ENCODE measurements around the gene PARD3B. TPM values are rescaled to one million over a fixed set of nuclear protein-coding genes. Genes with fewer than 3 reads are reported as not detected.

PARD3B gene
- total RNA-seq, 1 experiment from 2014 or later, result 3.6 TPM

DNA sequence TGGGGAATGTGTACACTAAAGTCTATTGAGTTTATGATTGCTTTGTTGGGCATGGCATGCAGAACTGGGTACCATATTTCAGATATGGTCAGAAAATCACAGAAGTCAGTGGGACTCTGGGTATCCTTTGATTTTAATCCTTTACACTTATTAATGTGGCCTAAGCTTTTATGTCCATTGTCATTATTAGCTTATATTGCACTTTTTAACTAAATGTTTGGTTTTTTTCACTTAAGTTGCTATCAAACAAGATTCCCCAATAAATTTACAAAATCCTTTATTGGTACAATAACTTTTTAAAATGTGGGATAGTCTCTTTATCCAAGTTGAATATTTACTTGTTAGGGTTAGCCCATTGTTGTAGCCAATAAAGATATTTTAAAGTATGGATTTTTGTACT, 902.9 kb downstream of the PARD3B start:
- Histone ChIP-seq H3K4me3 (ENCODE audit: low read depth in 2 of 2, low read length in 2 of 2) (no peak overlapping the region), H3K9me3 (ENCODE audit: control insufficient read depth, insufficient read depth, low read depth, low read length) (no peaks in the 10 kb centered on the region), H3K27me3 (ENCODE audit: control insufficient read depth, insufficient read depth, low read length) (no peaks in the 10 kb centered on the region; the same call in 1 of the 2 replicates), H3K27ac (ENCODE audit: low read length) (no peak overlapping the region), H3K4me1 (ENCODE audit: control insufficient read depth, insufficient read depth, low read length) (no peaks in the 10 kb centered on the region), H3K36me3 (ENCODE audit: control insufficient read depth, insufficient read depth, low read length) (no peaks in the 10 kb centered on the region)
- in situ Hi-C loops (cut with HindIII; ENCODE audit: low pct_unique_long_range_greater_than_20kb, low sequenced_read_pairs), result no loop called here
- intact Hi-C loops (cut with micrococcal nuclease; ENCODE audit: unreplicated experiment), result no loop called here
- ChIA-PET CTCF (no interaction called here), POLR2A (no interaction called here)
- DNase-seq (ENCODE audit: low read depth, low spot score), result no peak
- TF ChIP-seq, protein P1, sequence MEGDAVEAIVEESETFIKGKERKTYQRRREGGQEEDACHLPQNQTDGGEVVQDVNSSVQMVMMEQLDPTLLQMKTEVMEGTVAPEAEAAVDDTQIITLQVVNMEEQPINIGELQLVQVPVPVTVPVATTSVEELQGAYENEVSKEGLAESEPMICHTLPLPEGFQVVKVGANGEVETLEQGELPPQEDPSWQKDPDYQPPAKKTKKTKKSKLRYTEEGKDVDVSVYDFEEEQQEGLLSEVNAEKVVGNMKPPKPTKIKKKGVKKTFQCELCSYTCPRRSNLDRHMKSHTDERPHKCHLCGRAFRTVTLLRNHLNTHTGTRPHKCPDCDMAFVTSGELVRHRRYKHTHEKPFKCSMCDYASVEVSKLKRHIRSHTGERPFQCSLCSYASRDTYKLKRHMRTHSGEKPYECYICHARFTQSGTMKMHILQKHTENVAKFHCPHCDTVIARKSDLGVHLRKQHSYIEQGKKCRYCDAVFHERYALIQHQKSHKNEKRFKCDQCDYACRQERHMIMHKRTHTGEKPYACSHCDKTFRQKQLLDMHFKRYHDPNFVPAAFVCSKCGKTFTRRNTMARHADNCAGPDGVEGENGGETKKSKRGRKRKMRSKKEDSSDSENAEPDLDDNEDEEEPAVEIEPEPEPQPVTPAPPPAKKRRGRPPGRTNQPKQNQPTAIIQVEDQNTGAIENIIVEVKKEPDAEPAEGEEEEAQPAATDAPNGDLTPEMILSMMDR (IDR thresholded peaks at IDR 0.05), result no peak
- TF ChIP-seq TCF7L2 (IDR thresholded peaks at IDR 0.05; ENCODE audit: low read depth, low read length) (no peak), REST (IDR thresholded peaks at IDR 0.05; ENCODE audit: insufficient read depth in 1 of 2, low read depth in 2 of 2, low read length in 1 of 2) (no peak), POLR2AphosphoS5 (IDR thresholded peaks at IDR 0.05; ENCODE audit: low read depth, low read length) (no peak), SIN3A (IDR thresholded peaks at IDR 0.05; ENCODE audit: borderline replicate concordance, insufficient read depth, low read depth, low read length) (no peak)
- no peak for ATAC-seq
- BruUV-seq (replicated peaks), result no TSS peak

- no peak for TF ChIP-seq REST (IDR thresholded peaks at IDR 0.05; ENCODE audit: insufficient read depth in 1 of 2, low read depth in 2 of 2, low read length in 1 of 2)
- no peak for TF ChIP-seq TCF7L2 (IDR thresholded peaks at IDR 0.05; ENCODE audit: low read depth, low read length)
- no peak for TF ChIP-seq SIN3A (IDR thresholded peaks at IDR 0.05; ENCODE audit: borderline replicate concordance, insufficient read depth, low read depth, low read length)
- TF ChIP-seq, protein P1 (IDR thresholded peaks at IDR 0.05), result no peak
- no peak for TF ChIP-seq POLR2AphosphoS5 (IDR thresholded peaks at IDR 0.05; ENCODE audit: low read depth, low read length)
- BruUV-seq (replicated peaks), result no TSS peak
- Histone ChIP-seq H3K9me3 (ENCODE audit: control insufficient read depth, insufficient read depth, low read depth, low read length) (no peaks in the 10 kb centered on the region), H3K36me3 (ENCODE audit: control insufficient read depth, insufficient read depth, low read length) (no peaks in the 10 kb centered on the region), H3K27ac (ENCODE audit: low read length) (no peak overlapping the region), H3K4me1 (ENCODE audit: control insufficient read depth, insufficient read depth, low read length) (no peaks in the 10 kb centered on the region), H3K27me3 (ENCODE audit: control insufficient read depth, insufficient read depth, low read length) (no peaks in the 10 kb centered on the region; the same call in 1 of the 2 replicates), H3K4me3 (ENCODE audit: low read depth in 2 of 2, low read length in 2 of 2) (no peak overlapping the region)
- intact Hi-C loops (cut with micrococcal nuclease; ENCODE audit: unreplicated experiment) (no loop called here), in situ Hi-C loops (cut with HindIII; ENCODE audit: low pct_unique_long_range_greater_than_20kb, low sequenced_read_pairs) (no loop called here)
- POLR2A ChIA-PET, result no interaction called here
- ATAC-seq (no peak), DNase-seq (ENCODE audit: low read depth, low spot score) (no peak)
- CTCF ChIA-PET, result no interaction called here
Observed at GRCh38 chr2:205451901-205452512, 906.7 kb downstream of the PARD3B start.

Measured in Panc1 (cell line).